CD4-positive, alpha-beta T cell (primary cell): Measurements from ENCODE around the gene OPCML. TPM values are rescaled to one million over a fixed set of nuclear protein-coding genes. Genes with fewer than 3 reads are reported as not detected.

Experiments
- ATAC-seq: fragments of 200-7000 bp; cut with Tn5 transposase; one replicate; pipeline ENCODE4 v1.10.0; 2022; ENCODE audit warnings: mild to moderate bottlenecking; ENCODE audit not compliant: poor library complexity
- CTCF ChIA-PET: fragments of 350-600 bp; sonication (Branson Sonifier 250); formaldehyde crosslinking; loops from one replicate; lab custom pipeline; 2021; ENCODE audit warnings: antibody characterized with exemption, inconsistent platforms; lab: Charles Lee
- POLR2A ChIA-PET: fragments of 350-600 bp; sonication (Branson Sonifier 250); formaldehyde crosslinking; loops from one replicate; lab custom pipeline; 2021; ENCODE audit warnings: antibody characterized with exemption, inconsistent platforms; lab: Charles Lee
- DNase-seq, 14 experiments: peaks; one replicate each; pipeline ENCODE4 v3.0.0-alpha.2; 2013 to 2020; ENCODE audit warnings: mixed read lengths in 2 of 14
- H3K27ac ChIP-seq, 2 donors: one replicate each; pipeline versions ENCODE4 v1.5.1 to v1.7.0; 2013; ENCODE audit warnings: low read length in 2 of 2, low read depth in 1 of 2, mild to moderate bottlenecking in 1 of 2
- H3K27me3 ChIP-seq, 2 experiments: 1 replicate in 1 of 2; 2 replicates in 1 of 2; pipeline versions ENCODE4 v1.6.1 to v1.7.0; 2013; ENCODE audit warnings: low read length in 2 of 2, control low read depth in 1 of 2, mild to moderate bottlenecking in 1 of 2, moderate library complexity in 1 of 2; ENCODE audit not compliant: insufficient read depth in 2 of 2, control insufficient read depth in 1 of 2
- H3K36me3 ChIP-seq: one replicate; pipeline ENCODE4 v1.6.1; 2013; ENCODE audit warnings: low read length, control low read depth; ENCODE audit not compliant: insufficient read depth
- H3K4me1 ChIP-seq: one replicate; pipeline ENCODE4 v1.6.1; 2013; ENCODE audit warnings: low read length, control low read depth; ENCODE audit not compliant: insufficient read depth
- H3K4me3 ChIP-seq: one replicate; pipeline ENCODE4 v1.5.1; 2013; ENCODE audit warnings: mild to moderate bottlenecking, low read length, moderate library complexity
- H3K9me3 ChIP-seq, 2 experiments: 1 replicate in 1 of 2; 2 replicates in 1 of 2; pipeline versions ENCODE4 v1.6.1 to v1.7.0; 2013; ENCODE audit warnings: low read length in 2 of 2, mild to moderate bottlenecking in 2 of 2, control low read depth in 1 of 2, moderate library complexity in 1 of 2; ENCODE audit not compliant: control insufficient read depth in 1 of 2, insufficient read depth in 1 of 2
- H3K27ac Mint-ChIP-seq: one replicate; pipeline ENCODE4 v1.8.0; 2020; ENCODE audit warnings: mixed read lengths
- H3K27me3 Mint-ChIP-seq: one replicate; pipeline ENCODE4 v1.8.0; 2021; ENCODE audit warnings: mixed read lengths
- H3K36me3 Mint-ChIP-seq: one replicate; pipeline ENCODE4 v1.8.0; 2021; ENCODE audit warnings: low read depth, mixed read lengths
- H3K4me1 Mint-ChIP-seq: one replicate; pipeline ENCODE4 v1.8.0; 2021; ENCODE audit warnings: low read depth, mixed read lengths
- H3K4me3 Mint-ChIP-seq: one replicate; pipeline ENCODE4 v1.8.0; 2020; ENCODE audit warnings: mild to moderate bottlenecking, mixed read lengths
- H3K9me3 Mint-ChIP-seq: one replicate; pipeline ENCODE4 v1.8.0; 2020; ENCODE audit warnings: mixed read lengths
- intact Hi-C, 2 experiments: fragments of 100-400 bp; cut with DNase I in 1 of 2; cut with micrococcal nuclease in 1 of 2; formaldehyde crosslinking; loops; one replicate each; pipeline versions ENCODE4 v1.15.1 to v1.9.0; 2023 to 2025; cut with DNase I, micrococcal nuclease
- total RNA-seq, 174 experiments: library from RNA in 2 of 174; stranded (reverse) in 2 of 174; gene quantifications; one replicate each; pipeline ENCODE4 v1.2.3 and lab custom pipeline; 2021 to 2026
- TF ChIP-seq, protein P1 (sequence below): fragments of 200-600 bp; IDR thresholded peaks from one replicate; pipeline ENCODE4 v1.8.0; 2022; ENCODE audit warnings: antibody characterized with exemption, mild to moderate bottlenecking

OPCML gene
- total RNA-seq, 2 experiments from 2014 or later = not detected

DNA sequence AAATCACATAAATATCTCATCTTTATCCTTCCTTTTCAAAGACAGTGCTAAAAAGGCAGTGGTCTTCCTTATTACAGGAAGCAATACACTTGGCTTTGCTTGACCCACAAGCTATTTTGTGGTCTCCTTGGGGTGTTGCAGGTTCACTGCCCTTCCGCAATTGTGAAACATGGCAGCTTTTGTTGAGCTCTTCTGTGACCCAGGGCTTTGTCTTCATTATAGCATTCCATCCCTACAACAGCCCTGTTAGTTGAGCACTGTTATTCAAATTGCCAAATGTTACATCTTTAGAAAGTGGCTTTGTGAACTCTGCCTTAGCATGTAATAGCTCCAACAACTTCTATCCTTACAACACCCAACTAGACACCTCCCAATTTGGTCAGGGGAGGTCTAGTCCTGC, 107.1 kb downstream of the OPCML start:
- no peak overlapping the region for H3K27ac Mint-ChIP-seq
- Histone ChIP-seq H3K4me3 (no peak overlapping the region), H3K36me3 (no peaks in the 10 kb centered on the region), H3K27me3 (no peaks in the 10 kb centered on the region), H3K27ac (no peak overlapping the region), H3K9me3 (no peaks in the 10 kb centered on the region), H3K4me1 (no peaks in the 10 kb centered on the region)
- ChIA-PET POLR2A (no interaction called here), CTCF (no interaction called here)
- no peaks in the 10 kb centered on the region for H3K27me3 Mint-ChIP-seq
- no peak overlapping the region for H3K4me3 Mint-ChIP-seq
- ATAC-seq (no peak), DNase-seq (no peak)
- TF ChIP-seq, protein P1, sequence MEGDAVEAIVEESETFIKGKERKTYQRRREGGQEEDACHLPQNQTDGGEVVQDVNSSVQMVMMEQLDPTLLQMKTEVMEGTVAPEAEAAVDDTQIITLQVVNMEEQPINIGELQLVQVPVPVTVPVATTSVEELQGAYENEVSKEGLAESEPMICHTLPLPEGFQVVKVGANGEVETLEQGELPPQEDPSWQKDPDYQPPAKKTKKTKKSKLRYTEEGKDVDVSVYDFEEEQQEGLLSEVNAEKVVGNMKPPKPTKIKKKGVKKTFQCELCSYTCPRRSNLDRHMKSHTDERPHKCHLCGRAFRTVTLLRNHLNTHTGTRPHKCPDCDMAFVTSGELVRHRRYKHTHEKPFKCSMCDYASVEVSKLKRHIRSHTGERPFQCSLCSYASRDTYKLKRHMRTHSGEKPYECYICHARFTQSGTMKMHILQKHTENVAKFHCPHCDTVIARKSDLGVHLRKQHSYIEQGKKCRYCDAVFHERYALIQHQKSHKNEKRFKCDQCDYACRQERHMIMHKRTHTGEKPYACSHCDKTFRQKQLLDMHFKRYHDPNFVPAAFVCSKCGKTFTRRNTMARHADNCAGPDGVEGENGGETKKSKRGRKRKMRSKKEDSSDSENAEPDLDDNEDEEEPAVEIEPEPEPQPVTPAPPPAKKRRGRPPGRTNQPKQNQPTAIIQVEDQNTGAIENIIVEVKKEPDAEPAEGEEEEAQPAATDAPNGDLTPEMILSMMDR = no peak
- no peaks in the 10 kb centered on the region for H3K36me3 Mint-ChIP-seq
- intact Hi-C loops = no loop called here
- no peaks in the 10 kb centered on the region for H3K9me3 Mint-ChIP-seq
- no peaks in the 10 kb centered on the region for H3K4me1 Mint-ChIP-seq

DNA sequence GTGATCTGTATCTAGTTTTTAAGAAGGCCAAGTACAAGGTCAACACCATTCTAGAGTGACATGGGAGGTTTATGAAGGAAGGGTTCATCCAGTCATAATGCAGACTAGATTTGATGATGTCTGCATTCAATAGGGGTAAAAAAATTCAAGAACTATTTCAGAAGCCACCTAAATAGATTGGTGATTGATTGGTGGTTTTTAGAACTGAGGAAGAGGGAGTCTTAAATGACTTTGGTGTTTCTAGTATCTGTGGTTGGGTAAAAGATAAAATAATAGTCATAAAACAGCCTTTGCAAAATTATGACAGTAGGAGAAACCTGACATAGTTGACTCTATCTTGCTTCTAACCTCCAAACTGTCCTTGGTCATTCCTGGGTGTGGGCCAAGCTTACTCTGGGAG, 114.1 kb downstream of the OPCML start:
- ATAC-seq (no peak), DNase-seq (no peak)
- intact Hi-C loops = no loop called here
- Mint-ChIP-seq H3K36me3 (no peaks in the 10 kb centered on the region), H3K4me1 (no peaks in the 10 kb centered on the region), H3K4me3 (no peak overlapping the region), H3K9me3 (no peaks in the 10 kb centered on the region), H3K27ac (no peak overlapping the region), H3K27me3 (no peaks in the 10 kb centered on the region)
- Histone ChIP-seq H3K27ac (no peak overlapping the region), H3K4me3 (no peak overlapping the region), H3K27me3 (peaks cover 0 to 3% of the 10 kb centered on the region in 2 experiments), H3K4me1 (no peaks in the 10 kb centered on the region), H3K9me3 (peaks cover 0 to 3% of the 10 kb centered on the region in 2 experiments), H3K36me3 (no peaks in the 10 kb centered on the region)
- TF ChIP-seq, protein P1 = no peak
- ChIA-PET POLR2A (no interaction called here), CTCF (no interaction called here)

DNA sequence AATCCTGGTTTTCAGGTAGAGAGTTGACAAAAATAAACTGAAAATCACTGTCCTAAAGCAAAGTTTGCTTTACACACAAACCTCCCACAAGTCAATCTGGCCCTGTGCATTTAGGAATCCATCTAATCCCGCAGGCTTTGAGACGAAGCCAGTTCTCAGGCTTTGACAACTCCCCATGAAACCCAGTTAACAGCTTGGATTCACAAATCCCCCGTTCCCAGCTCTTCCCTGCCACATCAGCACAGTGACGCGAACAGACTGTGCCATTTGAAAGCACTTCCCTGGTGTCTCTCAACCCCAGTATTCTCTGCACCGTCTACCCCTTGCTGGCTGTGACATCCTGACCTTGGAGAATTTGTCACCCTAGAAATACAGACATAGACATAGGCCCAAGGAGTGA, 117.8 kb downstream of the OPCML start:
- H3K27me3 Mint-ChIP-seq = peaks cover 7% of the 10 kb centered on the region
- TF ChIP-seq, protein P1 = no peak
- ATAC-seq = no peak
- Histone ChIP-seq H3K4me3 (no peak overlapping the region), H3K36me3 (no peaks in the 10 kb centered on the region), H3K9me3 (peaks cover 0 to 3% of the 10 kb centered on the region in 2 experiments), H3K27ac (no peak overlapping the region), H3K4me1 (no peaks in the 10 kb centered on the region), H3K27me3 (peaks cover 0 to 3% of the 10 kb centered on the region in 2 experiments)
- no peak for DNase-seq
- no peak overlapping the region for H3K4me3 Mint-ChIP-seq
- no peaks in the 10 kb centered on the region for H3K4me1 Mint-ChIP-seq
- H3K9me3 Mint-ChIP-seq = no peaks in the 10 kb centered on the region
- intact Hi-C loops = no loop called here
- ChIA-PET POLR2A (no interaction called here), CTCF (no interaction called here)
- no peak overlapping the region for H3K27ac Mint-ChIP-seq
- no peaks in the 10 kb centered on the region for H3K36me3 Mint-ChIP-seq
